Embryonic facial prominence (tissue), 1 donor: ENCODE measurements around the gene CADM4.

ENCODE experiments used
- DNase-seq: peaks from one replicate; pipeline ENCODE4 v3.0.0-alpha.2; 2016; ENCODE audit errors: extremely low spot score

Gene CADM4

GRCh38 chr19:43582495-43582894, 57.2 kb downstream of the CADM4 start:
- no peak for DNase-seq

- DNase-seq: no peak
Observed at GRCh38 chr19:43581467-43581866, 58.2 kb downstream of the CADM4 start.

- DNase-seq: no peak
Observed at GRCh38 chr19:43578787-43579186, 60.9 kb downstream of the CADM4 start.

- no peak for DNase-seq
Observed at GRCh38 chr19:43575955-43576878, 63.4 kb downstream of the CADM4 start.

- DNase-seq: peak; percentile 98
Observed at GRCh38 chr19:43575156-43575950, 64.3 kb downstream of the CADM4 start, which contains the start of the genes PINLYP and XRCC1. TSS of gene PINLYP (plus strand) at chr19:43575801. CDS start at chr19:43577192, 1,391 bp downstream. TSS of gene XRCC1 (minus strand) at chr19:43575527. CDS start at chr19:43575458, 69 bp downstream.

- no peak for DNase-seq
Observed at GRCh38 chr19:43574424-43575155, 65.1 kb downstream of the CADM4 start.
